ENCODE measurements around the gene KLF1.

GRCh38 chr19:12836529-12836863 lies 50.5 kb downstream of the KLF1 start:
- no peak for TF ChIP-seq TAF1 (IDR thresholded peaks at IDR 0.05; ENCODE audit: borderline replicate concordance, low read depth, low read length)
- TF ChIP-seq, protein P1, sequence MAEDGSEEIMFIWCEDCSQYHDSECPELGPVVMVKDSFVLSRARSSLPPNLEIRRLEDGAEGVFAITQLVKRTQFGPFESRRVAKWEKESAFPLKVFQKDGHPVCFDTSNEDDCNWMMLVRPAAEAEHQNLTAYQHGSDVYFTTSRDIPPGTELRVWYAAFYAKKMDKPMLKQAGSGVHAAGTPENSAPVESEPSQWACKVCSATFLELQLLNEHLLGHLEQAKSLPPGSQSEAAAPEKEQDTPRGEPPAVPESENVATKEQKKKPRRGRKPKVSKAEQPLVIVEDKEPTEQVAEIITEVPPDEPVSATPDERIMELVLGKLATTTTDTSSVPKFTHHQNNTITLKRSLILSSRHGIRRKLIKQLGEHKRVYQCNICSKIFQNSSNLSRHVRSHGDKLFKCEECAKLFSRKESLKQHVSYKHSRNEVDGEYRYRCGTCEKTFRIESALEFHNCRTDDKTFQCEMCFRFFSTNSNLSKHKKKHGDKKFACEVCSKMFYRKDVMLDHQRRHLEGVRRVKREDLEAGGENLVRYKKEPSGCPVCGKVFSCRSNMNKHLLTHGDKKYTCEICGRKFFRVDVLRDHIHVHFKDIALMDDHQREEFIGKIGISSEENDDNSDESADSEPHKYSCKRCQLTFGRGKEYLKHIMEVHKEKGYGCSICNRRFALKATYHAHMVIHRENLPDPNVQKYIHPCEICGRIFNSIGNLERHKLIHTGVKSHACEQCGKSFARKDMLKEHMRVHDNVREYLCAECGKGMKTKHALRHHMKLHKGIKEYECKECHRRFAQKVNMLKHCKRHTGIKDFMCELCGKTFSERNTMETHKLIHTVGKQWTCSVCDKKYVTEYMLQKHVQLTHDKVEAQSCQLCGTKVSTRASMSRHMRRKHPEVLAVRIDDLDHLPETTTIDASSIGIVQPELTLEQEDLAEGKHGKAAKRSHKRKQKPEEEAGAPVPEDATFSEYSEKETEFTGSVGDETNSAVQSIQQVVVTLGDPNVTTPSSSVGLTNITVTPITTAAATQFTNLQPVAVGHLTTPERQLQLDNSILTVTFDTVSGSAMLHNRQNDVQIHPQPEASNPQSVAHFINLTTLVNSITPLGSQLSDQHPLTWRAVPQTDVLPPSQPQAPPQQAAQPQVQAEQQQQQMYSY (CRISPR knock-in tag; IDR thresholded peaks at IDR 0.05), result no peak
- no peak for TF ChIP-seq POLR2A (IDR thresholded peaks at IDR 0.05; ENCODE audit: low read depth, low read length)
- no peak for TF ChIP-seq CTCF (IDR thresholded peaks at IDR 0.05 in 2 of 3, conservative IDR thresholded peaks at IDR 0.05 in 1 of 3; ENCODE audit: control insufficient read depth in 2 of 3, extremely low read depth in 1 of 3, insufficient read depth in 1 of 3, low read depth in 3 of 3, low read length in 3 of 3)
- no peak for TF ChIP-seq POLR2AphosphoS2 (IDR thresholded peaks at IDR 0.05; ENCODE audit: low read depth, low read length)
- no peak for TF ChIP-seq BRCA1 (IDR thresholded peaks at IDR 0.05; ENCODE audit: low read depth, low read length)
- no peak for TF ChIP-seq RFX5 (IDR thresholded peaks at IDR 0.05; ENCODE audit: low read depth, low read length)
- TF ChIP-seq EZH2 (IDR thresholded peaks at IDR 0.05; ENCODE audit: borderline replicate concordance, control insufficient read depth, low read depth, low read length), result no peak
- TF ChIP-seq HDAC6 (IDR thresholded peaks at IDR 0.05; ENCODE audit: unreplicated experiment), result no peak
- no peak for TF ChIP-seq YY1 (IDR thresholded peaks at IDR 0.05; ENCODE audit: low read depth, low read length)
- TF ChIP-seq RAD21 (IDR thresholded peaks at IDR 0.05; ENCODE audit: insufficient read depth, low read depth, low read length), result no peak
- TF ChIP-seq SUZ12 (IDR thresholded peaks at IDR 0.05; ENCODE audit: unreplicated experiment), result no peak
- no peak for TF ChIP-seq RCOR1 (conservative IDR thresholded peaks at IDR 0.05; ENCODE audit: low read depth, low read length)
